GM21723 (cell line): ENCODE data around the gene PNKD.

Source experiments
- ATAC-seq: cut with Tn5 transposase; IDR thresholded peaks from one replicate; pipeline ENCODE4 v1.9.1; 2021; ENCODE audit warnings: mild to moderate bottlenecking, moderate library complexity; ENCODE audit not compliant: unreplicated experiment

The PNKD gene

DNA sequence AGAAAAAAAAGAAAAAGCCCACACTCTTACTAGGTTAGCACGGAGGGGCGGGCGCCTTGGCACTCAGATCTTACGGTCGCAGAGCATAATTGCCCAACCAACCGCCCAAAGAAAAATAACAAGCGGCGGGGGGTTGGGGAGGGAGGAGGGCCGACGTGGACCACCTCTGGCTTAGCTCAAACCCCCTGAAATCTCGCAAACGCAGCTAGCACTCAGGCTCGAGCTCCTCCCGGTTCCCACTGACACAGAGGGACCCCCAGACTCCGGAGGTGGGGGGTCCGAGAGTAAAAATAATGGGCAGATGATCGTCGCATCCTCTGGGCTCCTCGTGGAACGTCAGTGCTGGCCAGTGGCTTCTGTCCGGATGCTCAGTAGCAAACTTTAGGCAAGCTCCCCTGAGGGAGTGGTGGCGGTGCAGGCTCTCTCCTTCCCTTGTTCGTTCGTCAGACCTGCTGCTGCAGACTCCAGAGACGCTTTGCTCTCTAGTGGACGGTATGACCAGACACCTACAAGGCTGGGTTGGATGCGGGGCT, 98.4 kb downstream of the PNKD start:
- ATAC-seq, result no peak

DNA sequence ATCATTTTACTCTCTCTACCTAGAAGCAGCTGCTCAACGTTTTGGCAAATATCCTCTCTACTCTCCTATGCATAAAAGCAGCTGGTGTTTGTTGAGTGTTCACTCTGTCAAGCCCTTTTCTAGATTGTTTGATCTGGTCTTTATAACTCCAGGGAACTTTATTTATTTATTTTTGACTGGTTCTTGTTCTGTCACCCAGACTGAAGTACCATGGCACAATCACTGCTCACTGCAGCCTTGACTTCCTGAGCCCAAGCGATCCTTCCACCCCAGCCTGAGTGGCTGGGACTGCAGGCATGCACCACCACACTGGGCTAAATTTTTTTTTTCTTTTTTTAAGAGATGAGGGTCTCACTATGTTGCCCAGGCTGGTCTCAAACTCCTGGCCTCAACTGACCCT, 99.0 kb downstream of the PNKD start:
- ATAC-seq, result no peak

DNA sequence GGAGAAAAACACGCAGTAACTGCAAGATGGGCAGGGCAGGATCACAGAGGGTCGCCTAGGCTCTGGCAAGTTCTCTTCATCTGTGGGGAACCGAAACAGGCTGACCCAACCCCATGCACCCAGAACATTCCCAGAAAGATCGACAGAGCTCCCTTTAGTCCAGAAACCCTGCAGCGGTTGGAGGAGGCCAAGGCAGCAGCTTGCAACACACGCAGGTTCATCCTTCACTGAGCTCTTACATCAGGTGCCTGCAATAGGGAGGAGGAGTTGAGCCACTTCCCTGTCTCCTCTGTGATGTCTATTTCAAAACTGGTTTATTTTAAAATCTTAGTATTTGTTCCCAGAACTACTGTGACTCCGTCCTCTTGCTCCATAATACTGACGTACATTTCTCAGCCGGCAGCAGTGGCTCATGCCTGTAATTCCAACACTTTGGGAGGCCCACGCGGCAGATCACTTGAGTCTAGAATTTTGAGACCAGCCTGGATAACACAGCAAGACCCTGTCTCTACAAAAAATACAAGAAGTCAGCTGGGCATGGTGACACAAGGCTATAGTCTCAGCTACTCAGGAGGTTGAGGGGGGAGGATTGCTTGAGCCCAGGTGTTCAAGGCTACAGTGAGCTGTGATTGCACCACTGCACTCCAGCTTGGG, 100.2 kb downstream of the PNKD start:
- no peak for ATAC-seq

DNA sequence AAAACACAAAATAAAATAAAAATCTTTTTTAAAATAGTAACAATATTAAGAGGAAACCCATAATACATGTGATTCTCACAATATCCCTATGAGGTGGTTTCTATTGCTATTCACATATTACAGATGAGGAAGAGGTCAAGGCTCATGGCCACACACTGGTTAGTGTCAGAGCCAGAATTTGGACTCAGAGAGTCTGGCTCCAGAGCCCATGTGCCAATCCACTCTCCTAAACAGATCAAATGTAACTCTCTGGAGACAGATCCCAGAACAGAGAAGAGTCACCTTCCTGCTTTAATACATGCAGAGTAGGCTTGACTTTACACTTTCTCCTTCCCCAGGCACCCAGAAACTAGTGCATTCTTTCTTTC, 101.6 kb downstream of the PNKD start:
- no peak for ATAC-seq

DNA sequence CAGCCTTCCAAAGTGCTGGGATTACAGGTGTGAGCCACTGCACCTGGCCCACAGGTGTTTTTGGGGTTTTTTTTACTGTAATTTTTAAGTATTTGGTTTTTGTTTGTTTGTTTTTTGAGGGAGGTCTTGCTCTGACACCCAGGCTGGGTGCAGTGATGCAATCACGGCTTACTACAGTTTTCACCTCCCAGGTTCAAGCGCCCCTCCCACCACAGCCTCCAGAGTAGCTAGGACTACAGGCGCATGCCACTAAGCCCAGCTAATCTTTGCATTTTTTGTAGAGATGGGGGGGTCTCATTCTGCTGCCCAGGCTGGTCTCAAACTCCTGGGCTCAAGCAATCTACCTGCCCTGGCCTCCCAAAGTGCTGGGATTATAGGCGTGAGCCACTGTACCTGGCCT, 104.5 kb downstream of the PNKD start:
- ATAC-seq, result no peak

DNA sequence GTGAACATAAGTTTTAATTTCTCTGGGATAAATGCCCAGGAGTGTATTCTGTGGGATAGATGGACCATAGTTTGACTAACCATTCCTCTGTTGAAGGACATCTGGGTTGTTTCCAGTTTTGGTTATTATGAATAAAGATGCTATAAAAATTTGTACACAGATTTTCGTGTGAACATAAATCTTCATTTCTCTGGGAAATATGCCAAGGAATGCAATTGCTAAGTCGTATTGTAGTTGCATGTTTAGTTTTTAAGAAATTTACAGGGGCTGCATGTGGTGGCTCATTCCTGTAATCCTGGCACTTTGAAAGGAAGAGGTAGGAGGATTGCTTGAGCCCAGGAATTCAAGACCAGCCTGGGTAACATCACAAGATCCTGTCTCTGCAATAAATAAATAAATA, 104.9 kb downstream of the PNKD start:
- no peak for ATAC-seq

DNA sequence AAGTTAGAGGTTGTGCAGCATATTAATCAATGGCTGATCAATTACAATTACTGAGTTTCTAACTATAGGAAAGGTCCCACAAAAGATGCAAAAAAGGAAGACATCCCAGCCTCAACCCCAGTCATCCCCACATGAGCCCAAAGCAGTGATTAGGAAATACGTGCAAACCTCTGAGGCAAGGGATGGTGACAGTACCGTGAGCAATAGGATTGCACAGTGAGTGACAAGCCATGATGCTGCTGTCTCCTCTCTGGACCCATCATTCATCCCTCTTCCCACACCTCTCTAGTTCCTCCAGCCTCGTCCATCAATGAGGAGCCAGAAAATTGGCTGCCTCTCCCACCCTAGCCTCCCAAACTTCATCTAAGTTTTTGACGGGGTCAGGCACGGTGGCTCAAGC, 107.7 kb downstream of the PNKD start:
- no peak for ATAC-seq

DNA sequence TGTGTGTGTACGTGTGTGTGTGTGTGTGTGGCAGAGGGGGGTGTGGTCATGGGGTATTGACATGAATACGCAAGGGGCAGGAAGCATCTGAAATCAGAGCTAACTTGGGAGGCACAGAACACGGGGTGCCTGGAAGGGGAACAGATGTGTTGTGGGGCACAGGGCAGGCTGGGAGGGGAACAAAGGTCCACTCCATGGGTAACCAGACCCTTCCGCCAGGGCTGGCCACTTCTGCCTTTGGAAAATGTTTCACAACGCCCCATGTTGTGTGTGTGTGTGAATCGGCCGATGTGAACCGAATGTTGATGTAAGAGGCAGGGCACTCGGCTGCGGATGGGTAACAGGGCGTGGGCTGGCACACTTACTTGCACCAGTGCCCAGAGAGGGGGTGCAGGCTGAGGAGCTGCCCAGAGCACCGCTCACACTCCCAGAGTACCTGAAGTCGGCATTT, 111.6 kb downstream of the PNKD start, which contains the start of gene SLC11A1:
Gene SLC11A1, plus strand, starts transcription at position 358 of the 451 bp plus-strand sequence. CDS start 96 bp downstream, outside the sequence.
- no peak for ATAC-seq

DNA sequence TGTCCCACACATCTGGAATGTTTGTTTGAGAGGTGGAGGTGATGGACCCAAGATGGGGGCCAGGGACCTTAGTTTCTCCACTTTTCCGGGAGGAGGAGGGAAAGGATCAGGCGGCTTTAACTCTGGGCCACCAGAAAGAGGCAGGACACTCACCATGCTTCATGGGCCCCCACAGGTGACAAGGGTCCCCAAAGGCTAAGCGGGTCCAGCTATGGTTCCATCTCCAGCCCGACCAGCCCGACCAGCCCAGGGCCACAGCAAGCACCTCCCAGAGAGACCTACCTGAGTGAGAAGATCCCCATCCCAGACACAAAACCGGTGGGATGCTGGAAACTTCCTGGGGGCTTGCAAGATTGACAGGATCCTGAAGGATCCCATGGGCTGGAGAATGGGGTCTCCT, 112.5 kb downstream of the PNKD start:
- ATAC-seq, result no peak

DNA sequence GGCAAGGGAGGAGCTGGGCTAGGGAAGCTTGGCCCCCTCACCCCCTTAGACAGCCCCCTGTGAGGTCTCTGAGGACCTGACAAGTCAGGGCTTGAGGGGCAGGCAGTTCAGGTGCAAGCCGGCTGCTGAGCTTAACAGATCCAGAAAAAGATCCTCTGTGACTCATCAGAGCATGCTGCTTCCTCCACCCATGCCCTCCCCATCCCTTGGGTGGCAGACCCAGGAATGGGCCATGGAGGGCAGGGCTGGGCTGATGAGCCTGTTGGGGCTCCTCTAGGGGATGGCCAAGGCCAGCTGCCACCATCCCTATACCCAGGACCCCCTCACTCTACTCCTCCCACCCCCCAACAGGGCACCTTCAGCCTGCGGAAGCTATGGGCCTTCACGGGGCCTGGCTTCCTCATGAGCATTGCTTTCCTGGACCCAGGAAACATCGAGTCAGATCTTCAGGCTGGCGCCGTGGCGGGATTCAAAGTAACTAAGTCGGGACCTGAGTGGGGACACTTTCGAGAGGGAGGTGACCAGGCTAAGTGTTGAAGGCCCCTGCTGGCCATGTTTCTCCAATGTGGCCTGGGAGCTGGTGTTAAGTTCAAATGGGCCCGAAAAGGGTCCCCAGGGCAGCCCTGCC, 113.7 kb downstream of the PNKD start:
- no peak for ATAC-seq

DNA sequence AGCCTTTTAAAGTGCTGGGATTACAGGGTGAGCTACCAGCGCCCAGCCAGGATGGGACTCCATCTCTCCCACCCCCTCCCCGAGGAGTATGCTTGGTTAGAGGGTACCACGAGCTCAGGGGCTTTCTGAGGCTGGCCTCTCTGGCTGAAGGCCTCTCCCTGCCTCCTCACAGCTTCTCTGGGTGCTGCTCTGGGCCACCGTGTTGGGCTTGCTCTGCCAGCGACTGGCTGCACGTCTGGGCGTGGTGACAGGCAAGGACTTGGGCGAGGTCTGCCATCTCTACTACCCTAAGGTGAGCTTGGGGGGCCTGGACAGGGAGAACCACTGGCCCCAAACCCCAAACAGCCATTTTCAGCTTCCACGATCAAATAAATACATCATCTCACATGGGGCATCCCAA, 114.7 kb downstream of the PNKD start:
- ATAC-seq, result no peak

DNA sequence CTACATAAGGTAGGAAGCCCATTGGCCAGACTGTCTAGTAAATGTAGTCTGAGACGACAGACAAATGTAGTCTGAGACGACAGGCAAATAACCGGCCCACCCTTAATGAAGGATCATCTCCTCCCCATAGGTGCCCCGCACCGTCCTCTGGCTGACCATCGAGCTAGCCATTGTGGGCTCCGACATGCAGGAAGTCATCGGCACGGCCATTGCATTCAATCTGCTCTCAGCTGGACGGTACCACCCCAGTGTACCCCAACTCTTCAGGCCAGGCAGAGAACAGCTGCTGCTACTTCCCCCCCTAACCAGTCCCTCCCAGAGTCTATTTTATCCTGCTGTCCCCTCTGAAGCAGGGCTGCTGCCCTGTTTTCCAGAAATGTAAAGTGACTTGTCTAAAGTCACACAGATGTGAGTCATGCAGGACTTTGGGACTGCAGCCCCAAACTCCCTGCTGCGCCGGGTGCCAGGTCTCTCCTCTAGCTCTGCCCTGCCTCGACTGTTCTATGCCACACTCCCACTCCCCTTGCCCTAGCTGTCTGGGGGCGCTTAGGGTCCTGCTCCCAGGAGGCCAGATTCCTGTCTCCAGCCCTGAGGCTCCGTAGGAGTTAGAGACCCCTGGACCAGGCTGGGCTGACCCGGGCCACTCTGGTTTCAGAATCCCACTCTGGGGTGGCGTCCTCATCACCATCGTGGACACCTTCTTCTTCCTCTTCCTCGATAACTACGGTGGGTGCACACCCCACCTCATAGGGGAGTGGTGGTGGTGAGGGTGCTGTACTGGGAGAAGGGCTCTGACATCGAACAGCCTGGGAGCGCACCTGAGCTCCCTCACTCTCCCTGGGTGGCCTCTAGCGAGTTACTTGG, 116.4 kb downstream of the PNKD start:
- no peak for ATAC-seq

DNA sequence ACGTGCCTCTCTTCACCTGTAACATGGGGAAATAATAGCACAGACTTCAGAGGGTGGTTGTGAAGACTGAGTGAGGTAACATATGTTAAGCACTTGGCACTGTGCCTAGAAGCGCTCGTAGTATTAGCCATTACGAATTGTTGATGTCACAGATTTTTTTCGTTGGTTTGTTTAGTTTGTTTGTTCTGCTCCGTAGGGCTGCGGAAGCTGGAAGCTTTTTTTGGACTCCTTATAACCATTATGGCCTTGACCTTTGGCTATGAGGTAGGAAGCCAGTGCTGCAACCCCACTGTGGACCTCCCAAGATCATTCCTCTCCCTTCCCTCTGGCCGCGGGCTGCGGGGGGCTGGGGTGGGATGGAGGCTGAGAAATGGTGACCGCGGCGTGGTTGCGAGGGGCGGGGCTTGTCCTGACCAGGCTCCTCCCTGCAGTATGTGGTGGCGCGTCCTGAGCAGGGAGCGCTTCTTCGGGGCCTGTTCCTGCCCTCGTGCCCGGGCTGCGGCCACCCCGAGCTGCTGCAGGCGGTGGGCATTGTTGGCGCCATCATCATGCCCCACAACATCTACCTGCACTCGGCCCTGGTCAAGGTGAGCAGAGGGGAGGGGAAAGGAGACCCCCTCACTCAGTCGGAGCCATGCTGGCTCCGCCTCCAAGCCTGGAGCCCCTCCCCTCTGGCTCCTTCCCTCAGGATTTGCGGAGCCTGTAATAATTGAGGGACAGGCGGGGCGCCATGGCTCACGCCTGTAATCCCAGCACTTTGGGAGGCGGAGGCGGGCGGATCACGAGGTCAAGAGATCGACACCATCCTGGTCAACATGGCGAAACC, 117.3 kb downstream of the PNKD start:
- ATAC-seq, result no peak

DNA sequence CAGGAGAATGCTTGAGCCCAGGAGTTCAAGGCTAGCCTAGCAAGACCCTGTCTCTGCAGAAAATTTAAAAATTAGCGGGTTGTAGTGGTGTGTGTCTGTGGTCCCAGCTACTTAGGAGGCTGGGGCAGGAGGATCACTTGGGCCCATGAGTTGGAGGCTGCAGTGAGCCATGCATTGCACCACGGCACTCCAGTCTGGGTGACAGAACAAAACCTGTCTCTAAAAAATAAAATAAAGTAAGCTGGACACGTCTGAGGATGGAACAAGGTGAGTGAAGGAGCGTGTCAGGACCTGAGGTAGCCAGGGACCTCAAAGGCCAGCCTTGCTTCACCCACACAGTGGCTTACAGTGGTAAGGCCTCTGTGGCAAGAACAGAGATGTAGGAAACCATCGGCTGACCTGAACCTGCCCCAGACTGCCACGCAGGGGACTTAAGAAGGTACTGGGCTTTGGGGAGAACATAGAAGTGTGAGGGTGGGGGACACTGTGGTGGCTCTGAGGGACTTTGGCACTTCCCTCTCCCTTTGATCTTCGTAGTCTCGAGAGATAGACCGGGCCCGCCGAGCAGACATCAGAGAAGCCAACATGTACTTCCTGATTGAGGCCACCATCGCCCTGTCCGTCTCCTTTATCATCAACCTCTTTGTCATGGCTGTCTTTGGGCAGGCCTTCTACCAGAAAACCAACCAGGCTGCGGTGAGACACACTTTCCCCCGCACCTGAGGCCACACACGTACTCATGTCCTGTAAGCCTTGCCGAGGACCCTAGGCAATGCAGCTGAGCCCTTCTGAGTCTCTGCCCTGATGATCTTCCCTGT, 119.2 kb downstream of the PNKD start:
- no peak for ATAC-seq

DNA sequence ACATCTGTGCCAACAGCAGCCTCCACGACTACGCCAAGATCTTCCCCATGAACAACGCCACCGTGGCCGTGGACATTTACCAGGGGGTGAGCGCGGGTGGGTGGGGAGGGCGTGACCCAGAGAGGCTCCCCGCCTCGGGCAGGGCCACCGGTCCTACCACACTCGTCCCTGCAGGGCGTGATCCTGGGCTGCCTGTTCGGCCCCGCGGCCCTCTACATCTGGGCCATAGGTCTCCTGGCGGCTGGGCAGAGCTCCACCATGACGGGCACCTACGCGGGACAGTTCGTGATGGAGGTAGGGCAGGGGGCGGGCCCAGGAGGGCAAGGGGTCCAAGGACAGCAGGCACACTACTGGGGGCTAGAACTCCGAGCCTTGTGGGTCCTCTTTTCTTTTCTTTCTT, 120.9 kb downstream of the PNKD start:
- ATAC-seq, result no peak

DNA sequence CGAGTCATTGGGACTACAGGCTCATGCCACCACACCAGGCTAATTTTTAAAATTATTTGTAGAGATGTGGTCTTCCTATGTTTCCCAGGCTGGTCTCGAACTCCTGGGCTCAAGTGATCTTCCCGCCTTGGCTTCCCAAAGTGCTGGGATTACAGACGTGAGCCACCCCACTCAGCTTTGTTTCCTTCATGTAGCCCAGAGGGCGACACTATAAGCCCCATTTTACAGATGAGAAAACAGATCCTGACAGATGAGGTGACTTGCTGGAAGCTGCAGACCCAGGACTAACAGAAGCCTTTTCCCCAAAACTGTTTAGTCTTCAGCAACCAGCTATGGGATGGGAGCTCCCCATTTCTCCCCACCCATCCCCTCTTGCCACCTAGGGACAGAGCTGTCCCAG, 122.1 kb downstream of the PNKD start:
- ATAC-seq, result no peak

DNA sequence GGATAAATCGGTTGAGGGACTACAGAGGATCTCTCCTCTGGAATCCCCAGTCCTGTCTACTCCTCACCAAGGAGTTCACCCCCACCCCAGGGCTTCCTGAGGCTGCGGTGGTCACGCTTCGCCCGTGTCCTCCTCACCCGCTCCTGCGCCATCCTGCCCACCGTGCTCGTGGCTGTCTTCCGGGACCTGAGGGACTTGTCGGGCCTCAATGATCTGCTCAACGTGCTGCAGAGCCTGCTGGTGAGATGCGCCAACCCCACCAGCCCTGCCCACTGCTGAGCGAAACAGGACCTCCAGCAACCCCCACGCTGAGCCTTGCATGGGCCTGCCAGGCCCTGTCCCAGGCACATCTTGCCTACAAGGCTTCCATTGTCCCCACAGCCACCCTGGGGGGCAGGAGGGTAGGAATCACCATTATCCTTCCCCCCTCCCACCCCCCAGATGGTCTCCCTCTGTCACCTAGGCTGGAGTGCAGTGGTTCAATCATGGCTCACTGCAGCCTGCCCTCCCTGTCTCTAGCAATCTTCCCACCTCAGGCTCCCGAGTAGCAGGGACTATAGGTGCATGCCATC, 122.7 kb downstream of the PNKD start:
- ATAC-seq, result no peak

DNA sequence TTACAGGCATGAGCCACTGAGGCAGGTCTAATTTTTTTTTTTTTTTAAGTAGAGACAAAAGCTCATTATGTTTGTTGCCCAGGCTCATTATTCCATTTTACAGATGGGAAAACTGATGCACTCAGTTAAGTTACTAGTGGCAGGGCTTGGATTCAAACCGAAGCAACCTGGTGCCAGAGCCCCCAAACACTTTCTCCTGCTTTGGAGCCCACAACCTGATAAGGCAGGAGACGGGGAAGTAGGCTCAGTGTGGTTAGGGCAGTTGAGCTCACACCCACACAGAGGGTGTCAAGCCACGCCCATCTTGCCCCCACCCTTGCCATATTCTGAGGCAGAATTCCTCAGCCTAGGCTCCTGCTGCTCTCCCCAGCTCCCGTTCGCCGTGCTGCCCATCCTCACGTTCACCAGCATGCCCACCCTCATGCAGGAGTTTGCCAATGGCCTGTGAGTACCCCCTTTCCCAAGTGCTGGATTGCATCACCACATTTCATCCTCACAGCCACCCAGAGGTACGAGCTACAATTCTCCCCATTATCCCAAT, 123.5 kb downstream of the PNKD start:
- ATAC-seq, result no peak
